ENCODE measurements around the gene MAGEL2.
"Not testable (repeated sequence)": the region's sequence is repeated elsewhere in the genome, so short reads cannot be mapped to it uniquely, and the experiment has no call there.

MAGEL2 gene

GRCh38 chr15:23602124-23602523, 45.5 kb downstream of the MAGEL2 start:
- no peak for DNase-seq

GRCh38 chr15:23599053-23599452, 48.6 kb downstream of the MAGEL2 start:
- DNase-seq: no peak

GRCh38 chr15:23597278-23597677, 50.4 kb downstream of the MAGEL2 start:
- DNase-seq: not testable (repeated sequence)

- DNase-seq: no peak
Measured at GRCh38 chr15:23596736-23597135, 50.9 kb downstream of the MAGEL2 start.

- DNase-seq: no peak
Measured at GRCh38 chr15:23595368-23595767, 52.3 kb downstream of the MAGEL2 start.

GRCh38 chr15:23594252-23594770, 53.4 kb downstream of the MAGEL2 start:
- DNase-seq: no peak

Measured in NCI-H1417 (cell line).